Colonic mucosa (tissue), 4 donors: Measurements from ENCODE around the gene VPS33B. TPM values are rescaled to one million over a fixed set of nuclear protein-coding genes. Genes with fewer than 3 reads are reported as not detected.
"Not testable (repeated sequence)": the region's sequence is repeated elsewhere in the genome, so short reads cannot be mapped to it uniquely, and the experiment has no call there.

Experiments used
- DNase-seq: peaks from one replicate; pipeline ENCODE4 v3.0.0-alpha.2; 2020
- H3K27ac ChIP-seq: fragments of 200-600 bp; one replicate; pipeline ENCODE4 v1.8.0; 2021
- H3K27me3 ChIP-seq: fragments of 200-600 bp; one replicate; pipeline ENCODE4 v1.8.0; 2021
- H3K36me3 ChIP-seq: fragments of 200-600 bp; one replicate; pipeline ENCODE4 v1.8.0; 2021
- H3K4me1 ChIP-seq: fragments of 200-600 bp; one replicate; pipeline ENCODE4 v1.8.0; 2021; ENCODE audit warnings: mild to moderate bottlenecking
- H3K4me3 ChIP-seq: fragments of 200-600 bp; one replicate; pipeline ENCODE4 v1.8.0; 2021
- H3K9ac ChIP-seq, 2 donors: one replicate each; pipeline ENCODE4 v1.7.0; 2013; ENCODE audit warnings: control low read depth in 2 of 2, low read depth in 2 of 2, low read length in 2 of 2
- H3K9me3 ChIP-seq: fragments of 200-600 bp; one replicate; pipeline ENCODE4 v1.8.0; 2021
- intact Hi-C: fragments of 100-400 bp; cut with DNase I; formaldehyde crosslinking; loops from one replicate; pipeline ENCODE4 v1.14.1; 2022
- total RNA-seq, 2 donors: library from RNA; stranded (reverse); fragmentation: NEBNext Ultra II Directional in 1 of 2; extraction: Animal tissue kit (Norgen Biotek cat#: 25700) in 1 of 2; gene quantifications; one replicate each; pipeline ENCODE4 v1.2.1, GENCODE V29; 2021
- TF ChIP-seq, protein P1 (sequence below): fragments of 200-600 bp; IDR thresholded peaks from one replicate; pipeline ENCODE4 v1.8.0; 2022; ENCODE audit warnings: antibody characterized with exemption, mild to moderate bottlenecking
- donor health status: healthy.
- donor health status: DM: no; HTN: no; CAD: no.
- donor health status: DM: no; HTN: no; CAD: no.

VPS33B gene
- total RNA-seq, 2 donors from 2014 or later: 18.0 to 18.1 TPM

DNA sequence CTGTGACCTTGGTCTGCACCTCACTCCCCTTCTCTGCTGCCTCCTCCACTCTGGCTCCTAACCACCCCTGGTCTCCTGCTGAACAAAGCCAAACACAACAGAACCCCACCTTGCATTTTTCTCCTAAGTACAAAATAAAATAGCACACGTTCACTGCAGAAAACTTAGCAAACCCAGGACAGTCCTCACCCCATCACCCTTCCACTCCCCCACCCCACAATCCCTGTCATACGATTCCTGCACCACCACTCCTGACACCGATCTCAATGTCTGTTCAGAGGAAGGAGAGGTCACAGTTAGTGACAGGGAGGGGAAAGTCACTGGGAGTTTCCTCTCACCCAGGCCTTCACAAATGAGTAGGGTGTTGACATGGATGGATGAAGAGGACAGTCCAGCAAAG is 4.2 kb downstream of the VPS33B start:
- H3K9ac ChIP-seq: no peak overlapping the region
- DNase-seq: no peak
- H3K4me1 ChIP-seq: peaks cover 4% of the 10 kb centered on the region
- no peak overlapping the region for H3K27ac ChIP-seq
- intact Hi-C loops: no loop called here
- H3K36me3 ChIP-seq: no peaks in the 10 kb centered on the region
- H3K9me3 ChIP-seq: no peaks in the 10 kb centered on the region
- TF ChIP-seq, protein P1, sequence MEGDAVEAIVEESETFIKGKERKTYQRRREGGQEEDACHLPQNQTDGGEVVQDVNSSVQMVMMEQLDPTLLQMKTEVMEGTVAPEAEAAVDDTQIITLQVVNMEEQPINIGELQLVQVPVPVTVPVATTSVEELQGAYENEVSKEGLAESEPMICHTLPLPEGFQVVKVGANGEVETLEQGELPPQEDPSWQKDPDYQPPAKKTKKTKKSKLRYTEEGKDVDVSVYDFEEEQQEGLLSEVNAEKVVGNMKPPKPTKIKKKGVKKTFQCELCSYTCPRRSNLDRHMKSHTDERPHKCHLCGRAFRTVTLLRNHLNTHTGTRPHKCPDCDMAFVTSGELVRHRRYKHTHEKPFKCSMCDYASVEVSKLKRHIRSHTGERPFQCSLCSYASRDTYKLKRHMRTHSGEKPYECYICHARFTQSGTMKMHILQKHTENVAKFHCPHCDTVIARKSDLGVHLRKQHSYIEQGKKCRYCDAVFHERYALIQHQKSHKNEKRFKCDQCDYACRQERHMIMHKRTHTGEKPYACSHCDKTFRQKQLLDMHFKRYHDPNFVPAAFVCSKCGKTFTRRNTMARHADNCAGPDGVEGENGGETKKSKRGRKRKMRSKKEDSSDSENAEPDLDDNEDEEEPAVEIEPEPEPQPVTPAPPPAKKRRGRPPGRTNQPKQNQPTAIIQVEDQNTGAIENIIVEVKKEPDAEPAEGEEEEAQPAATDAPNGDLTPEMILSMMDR: no peak
- no peak overlapping the region for H3K4me3 ChIP-seq
- no peaks in the 10 kb centered on the region for H3K27me3 ChIP-seq

DNA sequence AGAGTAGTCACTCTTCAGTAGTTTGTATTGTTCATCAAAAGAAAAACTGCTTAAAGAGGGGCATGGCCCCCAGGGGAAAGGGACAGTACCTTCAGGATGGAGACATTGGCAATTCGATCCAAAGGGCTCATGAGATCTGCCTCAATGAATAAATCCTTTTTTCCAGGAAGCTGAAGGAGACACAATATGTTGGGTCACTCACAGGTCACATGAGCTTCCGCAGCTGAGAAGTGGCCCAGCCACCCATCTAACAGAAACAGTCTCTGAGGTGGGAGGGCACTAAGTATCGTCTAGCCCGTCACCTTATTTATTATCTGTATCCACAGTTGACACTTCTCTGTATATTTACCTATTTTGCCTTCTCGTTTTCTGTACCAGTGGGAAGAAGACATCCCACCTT is 4.7 kb downstream of the VPS33B start:
- intact Hi-C loops: no loop called here
- no peak for DNase-seq
- no peak overlapping the region for H3K9ac ChIP-seq
- no peak overlapping the region for H3K27ac ChIP-seq
- TF ChIP-seq, protein P1: no peak
- peaks cover 4% of the 10 kb centered on the region for H3K4me1 ChIP-seq
- no peaks in the 10 kb centered on the region for H3K27me3 ChIP-seq
- no peak overlapping the region for H3K4me3 ChIP-seq
- no peaks in the 10 kb centered on the region for H3K36me3 ChIP-seq
- H3K9me3 ChIP-seq: no peaks in the 10 kb centered on the region

DNA sequence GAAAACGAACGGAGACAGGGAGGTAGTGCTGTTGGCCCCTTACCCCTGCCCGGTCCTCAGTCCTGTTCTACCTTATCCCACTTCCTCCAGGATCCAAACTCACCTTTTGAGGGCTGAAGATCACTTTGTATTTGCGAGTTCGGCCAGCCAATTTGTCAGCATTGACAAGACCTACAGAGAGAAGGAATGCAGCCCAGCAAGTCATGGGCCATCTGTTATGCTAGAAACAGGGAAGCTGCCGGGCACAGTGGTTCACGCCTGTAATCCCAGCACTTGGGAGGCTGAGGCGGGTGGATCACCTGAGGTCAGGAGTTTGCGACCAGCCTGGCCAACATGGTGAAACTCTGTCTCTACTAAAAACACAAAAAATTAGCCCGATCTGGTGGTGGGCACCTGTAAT is 8.7 kb downstream of the VPS33B start:
- H3K9ac ChIP-seq, intact Hi-C loops, DNase-seq, H3K27ac ChIP-seq, H3K4me3 ChIP-seq, H3K36me3 ChIP-seq, H3K9me3 ChIP-seq, H3K4me1 ChIP-seq, H3K27me3 ChIP-seq: not testable (repeated sequence)

DNA sequence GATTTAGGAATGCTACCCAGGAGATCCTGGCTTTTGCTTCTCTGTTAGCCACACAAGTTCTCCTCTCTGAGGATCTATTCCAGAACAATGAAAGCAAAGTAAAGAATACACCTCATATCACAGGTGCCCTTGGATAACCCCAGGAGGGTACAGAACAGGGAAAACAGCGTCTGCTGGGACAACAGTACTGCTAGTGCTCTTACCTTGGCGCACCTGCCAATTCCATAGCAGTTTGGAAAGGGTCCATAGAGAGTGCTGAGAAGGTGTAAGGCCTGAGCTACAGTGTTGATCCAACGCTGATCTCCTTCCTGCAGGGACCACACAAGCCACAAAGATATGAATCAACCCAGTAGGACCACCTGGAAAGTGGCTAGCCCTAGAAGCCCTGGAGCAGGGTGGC is 15.1 kb downstream of the VPS33B start:
- H3K27ac ChIP-seq: no peak overlapping the region
- H3K27me3 ChIP-seq: no peaks in the 10 kb centered on the region
- H3K4me3 ChIP-seq: no peak overlapping the region
- no peak overlapping the region for H3K9ac ChIP-seq
- DNase-seq: no peak
- intact Hi-C loops: no loop called here
- no peaks in the 10 kb centered on the region for H3K4me1 ChIP-seq
- TF ChIP-seq, protein P1: no peak
- H3K9me3 ChIP-seq: no peaks in the 10 kb centered on the region
- H3K36me3 ChIP-seq: peaks cover 11% of the 10 kb centered on the region

DNA sequence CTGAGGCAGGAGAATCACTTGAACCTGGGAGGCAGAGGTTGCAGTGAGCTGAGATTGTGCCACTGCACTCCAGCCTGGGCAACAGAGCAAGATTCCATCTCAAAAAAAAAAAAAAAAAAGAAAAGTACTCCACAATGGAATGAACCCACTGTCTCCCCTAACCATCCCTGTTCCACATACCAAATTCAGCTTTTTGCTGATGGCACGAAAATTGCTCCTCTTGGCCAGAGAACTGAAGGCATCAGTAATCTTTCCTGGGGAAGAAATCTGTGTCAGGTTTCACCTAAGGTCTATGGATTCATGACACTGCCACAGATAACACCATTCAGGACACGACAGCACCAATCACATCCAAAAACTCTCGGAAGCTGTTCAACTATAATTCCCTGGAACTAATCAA is 21.2 kb downstream of the VPS33B start:
- H3K27ac ChIP-seq: no peak overlapping the region
- DNase-seq: no peak
- H3K36me3 ChIP-seq: peaks cover 5% of the 10 kb centered on the region
- TF ChIP-seq, protein P1: no peak
- no peak overlapping the region for H3K4me3 ChIP-seq
- no peak overlapping the region for H3K9ac ChIP-seq
- intact Hi-C loops: no loop called here
- no peaks in the 10 kb centered on the region for H3K4me1 ChIP-seq
- no peaks in the 10 kb centered on the region for H3K9me3 ChIP-seq
- no peaks in the 10 kb centered on the region for H3K27me3 ChIP-seq

DNA sequence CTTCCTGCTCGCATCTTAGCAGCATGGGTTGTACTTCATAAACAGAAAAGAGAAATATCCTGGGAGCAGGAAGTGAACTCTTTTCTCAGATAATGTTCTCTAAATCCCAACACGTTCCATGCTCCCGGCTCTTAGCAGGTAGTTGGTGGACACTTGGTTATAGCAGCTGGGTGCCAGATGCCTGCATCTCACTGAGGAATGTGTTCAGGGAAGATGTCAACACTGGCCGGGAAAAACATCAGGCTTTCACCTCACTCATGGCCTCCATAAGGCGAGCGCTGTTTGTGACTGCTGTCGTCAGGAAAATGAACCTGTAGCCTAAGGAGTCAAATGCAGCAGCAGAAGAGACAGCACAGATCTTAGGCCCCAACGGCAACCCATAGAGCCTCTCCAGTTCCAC is 23.7 kb downstream of the VPS33B start:
- peaks cover 5% of the 10 kb centered on the region for H3K36me3 ChIP-seq
- no peaks in the 10 kb centered on the region for H3K27me3 ChIP-seq
- no peak for DNase-seq
- no peak overlapping the region for H3K27ac ChIP-seq
- H3K4me3 ChIP-seq: no peak overlapping the region
- peaks cover 3% of the 10 kb centered on the region for H3K4me1 ChIP-seq
- no peak overlapping the region for H3K9ac ChIP-seq
- intact Hi-C loops: no loop called here
- TF ChIP-seq, protein P1: no peak
- H3K9me3 ChIP-seq: no peaks in the 10 kb centered on the region
